ENCODE measurements around the gene PDX1.

PDX1 gene

GRCh38 chr13:27922883-27923612 lies 3.2 kb downstream of the PDX1 start:
- DNase-seq (ENCODE audit: low read depth), result no peak

- no peak for DNase-seq (ENCODE audit: low read depth)
These were observed 4.2 kb downstream of the PDX1 start for GRCh38 chr13:27923794-27924528.

GRCh38 chr13:27924529-27925141 lies 4.8 kb downstream of the PDX1 start:
- no peak for DNase-seq (ENCODE audit: low read depth)

- DNase-seq (ENCODE audit: low read depth), result no peak
These were observed 5.6 kb downstream of the PDX1 start for GRCh38 chr13:27925220-27925991.

- no peak for DNase-seq (ENCODE audit: low read depth)
These were observed 7.0 kb downstream of the PDX1 start for GRCh38 chr13:27926644-27927434.

GRCh38 chr13:27927444-27928352 lies 7.9 kb downstream of the PDX1 start:
- no peak for DNase-seq (ENCODE audit: low read depth)

GRCh38 chr13:27928353-27928804 lies 8.6 kb downstream of the PDX1 start:
- no peak for DNase-seq (ENCODE audit: low read depth)

- no peak for DNase-seq (ENCODE audit: low read depth)
These were observed 9.3 kb downstream of the PDX1 start for GRCh38 chr13:27928805-27929753.

- DNase-seq (ENCODE audit: low read depth), result no peak
These were observed 10.1 kb downstream of the PDX1 start for GRCh38 chr13:27929868-27930267.

GRCh38 chr13:27933118-27933517 lies 13.3 kb downstream of the PDX1 start:
- DNase-seq (ENCODE audit: low read depth), result no peak

- no peak for DNase-seq (ENCODE audit: low read depth)
These were observed 14.0 kb downstream of the PDX1 start for GRCh38 chr13:27933580-27934328.

GRCh38 chr13:27942972-27943371 lies 23.2 kb downstream of the PDX1 start:
- DNase-seq (ENCODE audit: low read depth), result no peak

GRCh38 chr13:27952876-27953675 lies 33.3 kb downstream of the PDX1 start:
- no peak for DNase-seq (ENCODE audit: low read depth)

GRCh38 chr13:27953676-27954405 lies 34.0 kb downstream of the PDX1 start:
- peak; percentile 36 for DNase-seq (ENCODE audit: low read depth)

- DNase-seq (ENCODE audit: low read depth), result no peak
These were observed 34.6 kb downstream of the PDX1 start for GRCh38 chr13:27954406-27954851.

GRCh38 chr13:27955014-27955591 lies 35.3 kb downstream of the PDX1 start:
- no peak for DNase-seq (ENCODE audit: low read depth)

Measured in fibroblast of gingiva (primary cell).